Mesenchymal stem cell (in vitro differentiated cells and primary cell): ENCODE measurements around the gene TCHP.

Source experiments
- DNase-seq: peaks from one replicate; pipeline ENCODE4 v3.0.0-alpha.2; 2013
- H2AFZ ChIP-seq: one replicate; pipeline ENCODE4 v1.6.1; 2013; ENCODE audit warnings: low read depth, mild to moderate bottlenecking, control low read depth, inconsistent platforms, low read length, moderate library complexity
- H2AK5ac ChIP-seq: 2 replicates; pipeline ENCODE4 v1.6.1; 2013; ENCODE audit warnings: low read length, moderate library complexity, mild to moderate bottlenecking, inconsistent platforms; ENCODE audit not compliant: severe bottlenecking
- H2BK120ac ChIP-seq: one replicate; pipeline ENCODE4 v1.6.1; 2013; ENCODE audit warnings: low read depth, mild to moderate bottlenecking, inconsistent platforms, low read length, moderate library complexity
- H2BK12ac ChIP-seq, 2 experiments: one replicate each; pipeline ENCODE4 v1.6.1; 2013; ENCODE audit warnings: inconsistent platforms in 2 of 2, low read length in 2 of 2, mild to moderate bottlenecking in 2 of 2, moderate library complexity in 2 of 2, control low read depth in 1 of 2
- H2BK15ac ChIP-seq: one replicate; pipeline ENCODE4 v1.6.1; 2013; ENCODE audit warnings: mild to moderate bottlenecking, low read depth, inconsistent platforms; ENCODE audit not compliant: poor library complexity, severe bottlenecking
- H2BK5ac ChIP-seq: 2 replicates; pipeline ENCODE4 v1.6.1; 2013; ENCODE audit warnings: low read depth, mild to moderate bottlenecking, low read length, control low read depth, inconsistent platforms; ENCODE audit not compliant: poor library complexity, severe bottlenecking
- H3K14ac ChIP-seq, 2 experiments: one replicate each; pipeline ENCODE4 v1.6.1; 2013; ENCODE audit warnings: inconsistent platforms in 2 of 2, low read length in 2 of 2, control low read depth in 1 of 2, mild to moderate bottlenecking in 1 of 2, moderate library complexity in 1 of 2
- H3K18ac ChIP-seq, 2 experiments: one replicate each; pipeline ENCODE4 v1.6.1; 2013; ENCODE audit warnings: inconsistent platforms in 2 of 2, low read length in 2 of 2, control low read depth in 1 of 2, low read depth in 1 of 2, mild to moderate bottlenecking in 1 of 2
- H3K23ac ChIP-seq, 2 experiments: one replicate each; pipeline ENCODE4 v1.6.1; 2013; ENCODE audit warnings: inconsistent platforms in 2 of 2, low read length in 2 of 2, mild to moderate bottlenecking in 2 of 2, moderate library complexity in 2 of 2, control low read depth in 1 of 2
- H3K27ac ChIP-seq: 2 replicates; pipeline ENCODE4 v1.5.1; 2013; ENCODE audit warnings: mild to moderate bottlenecking, moderate library complexity, low read length, control low read depth, inconsistent platforms; ENCODE audit not compliant: poor library complexity, severe bottlenecking
- H3K27me3 ChIP-seq, 2 experiments: 2 replicates each; pipeline versions ENCODE4 v1.6.1 to v1.7.0; 2013; ENCODE audit warnings: low read length in 2 of 2, mild to moderate bottlenecking in 2 of 2, moderate library complexity in 2 of 2, control low read depth in 1 of 2, inconsistent platforms in 1 of 2; ENCODE audit not compliant: control insufficient read depth in 1 of 2, insufficient read depth in 1 of 2
- H3K36me3 ChIP-seq, 2 experiments: 2 replicates each; pipeline versions ENCODE4 v1.6.1 to v1.7.0; 2013; ENCODE audit warnings: low read length in 2 of 2, control low read depth in 1 of 2, inconsistent platforms in 1 of 2, low read depth in 1 of 2, mild to moderate bottlenecking in 1 of 2; ENCODE audit not compliant: insufficient read depth in 2 of 2, control insufficient read depth in 1 of 2
- H3K4ac ChIP-seq, 2 experiments: one replicate each; pipeline ENCODE4 v1.6.1; 2013; ENCODE audit warnings: inconsistent platforms in 2 of 2, low read length in 2 of 2, mild to moderate bottlenecking in 2 of 2, moderate library complexity in 2 of 2, control low read depth in 1 of 2, low read depth in 1 of 2
- H3K4me1 ChIP-seq: 2 replicates; pipeline ENCODE4 v1.6.1; 2013; ENCODE audit warnings: low read depth, low read length, control low read depth; ENCODE audit not compliant: control insufficient read depth, insufficient read depth
- H3K4me2 ChIP-seq: 2 replicates; pipeline ENCODE4 v1.6.1; 2013; ENCODE audit warnings: low read length, mild to moderate bottlenecking, inconsistent platforms; ENCODE audit not compliant: poor library complexity, severe bottlenecking
- H3K4me3 ChIP-seq, 2 experiments: 2 replicates each; pipeline versions ENCODE4 v1.5.1 to v1.7.0; 2013; ENCODE audit warnings: low read length in 2 of 2, mild to moderate bottlenecking in 2 of 2, control low read depth in 1 of 2, low read depth in 1 of 2; ENCODE audit not compliant: insufficient read depth in 1 of 2
- H3K79me1 ChIP-seq: replicated peaks from 2 replicates; pipeline ENCODE4 v1.6.1; 2013; ENCODE audit warnings: mild to moderate bottlenecking, control low read depth, low read length, inconsistent platforms; ENCODE audit not compliant: poor library complexity, severe bottlenecking
- H3K9ac ChIP-seq: 2 replicates; pipeline ENCODE4 v1.7.0; 2013; ENCODE audit warnings: mild to moderate bottlenecking, low read length, moderate library complexity
- H3K9me3 ChIP-seq: 2 replicates; pipeline ENCODE4 v1.7.0; 2013; ENCODE audit warnings: mild to moderate bottlenecking, low read length; ENCODE audit not compliant: control insufficient read depth
- H4K8ac ChIP-seq: one replicate; pipeline ENCODE4 v1.6.1; 2013; ENCODE audit warnings: inconsistent platforms, mild to moderate bottlenecking, low read length, moderate library complexity
- H4K91ac ChIP-seq: one replicate; pipeline ENCODE4 v1.6.1; 2013; ENCODE audit warnings: mild to moderate bottlenecking, low read length, inconsistent platforms
- WGBS: methylation state at CpG from one replicate; pipeline ENCODE4 v1.1.7; 2013; ENCODE audit warnings: mixed read lengths; 5-methylcytosine and 5-hydroxymethylcytosine counted together

The TCHP gene

GRCh38 chr12:109944561-109945359, 44.7 kb downstream of the TCHP start:
- peak overlapping the region; percentile 19 to 77 for H3K18ac ChIP-seq

GRCh38 chr12:109946505-109946904, 46.4 kb downstream of the TCHP start:
- peaks cover 24% of the 10 kb centered on the region for H3K4me1 ChIP-seq
- no peak overlapping the region for H3K23ac ChIP-seq
- no peak overlapping the region for H2BK120ac ChIP-seq
- H3K4ac ChIP-seq: no peak overlapping the region
- DNase-seq: no peak
- no peak overlapping the region for H3K4me2 ChIP-seq
- no peaks in the 10 kb centered on the region for H3K27me3 ChIP-seq
- H4K91ac ChIP-seq: peak overlapping the region; percentile 34
- H3K27ac ChIP-seq: peak overlapping the region; percentile 48
- peak overlapping the region in 1 of 2 experiments; percentile 84 for H2BK12ac ChIP-seq
- H3K79me1 ChIP-seq: peaks cover 11% of the 10 kb centered on the region
- peak overlapping the region; percentile 59 for H4K8ac ChIP-seq
- peak overlapping the region; percentile 98 for H2AK5ac ChIP-seq
- H3K18ac ChIP-seq: no peak overlapping the region
- 32% methylated on average over 5 of the region's 5 CpGs for WGBS
- H3K9me3 ChIP-seq: no peaks in the 10 kb centered on the region
- no peak overlapping the region for H3K4me3 ChIP-seq
- H2BK15ac ChIP-seq: no peak overlapping the region
- H2AFZ ChIP-seq: no peak overlapping the region
- no peak overlapping the region for H2BK5ac ChIP-seq
- H3K9ac ChIP-seq: no peak overlapping the region
- H3K14ac ChIP-seq: no peak overlapping the region
- peaks cover 6 to 68% of the 10 kb centered on the region in 2 experiments for H3K36me3 ChIP-seq

More at GRCh38 chr12:109944561-109945359, 44.7 kb downstream of the TCHP start:
- H3K79me1 ChIP-seq: peaks cover 15% of the 10 kb centered on the region
- H2BK15ac ChIP-seq: no peak overlapping the region
- peaks cover 6 to 67% of the 10 kb centered on the region in 2 experiments for H3K36me3 ChIP-seq
- H4K8ac ChIP-seq: peak overlapping the region; percentile 81
- H3K9me3 ChIP-seq: no peaks in the 10 kb centered on the region
- no peak overlapping the region for H3K23ac ChIP-seq
- H3K14ac ChIP-seq: no peak overlapping the region
- H3K4me2 ChIP-seq: no peak overlapping the region
- H2BK5ac ChIP-seq: no peak overlapping the region
- no peak overlapping the region for H3K4me3 ChIP-seq
- 36% methylated on average over 14 of the region's 17 CpGs for WGBS
- H4K91ac ChIP-seq: no peak overlapping the region
- peak overlapping the region; percentile 24 for H3K27ac ChIP-seq
- peaks cover 22% of the 10 kb centered on the region for H3K4me1 ChIP-seq
- peak overlapping the region in 1 of 2 experiments; percentile 44 for H2BK12ac ChIP-seq
- DNase-seq: peak; percentile 69
- peak overlapping the region; percentile 53 for H3K9ac ChIP-seq
- H3K4ac ChIP-seq: no peak overlapping the region
- peak overlapping the region; percentile 58 for H2AK5ac ChIP-seq
- H3K27me3 ChIP-seq: no peaks in the 10 kb centered on the region
- H2BK120ac ChIP-seq: no peak overlapping the region
- H2AFZ ChIP-seq: no peak overlapping the region

- peak overlapping the region; percentile 98 for H2AK5ac ChIP-seq
- peak overlapping the region in 1 of 2 experiments; percentile 34 for H3K18ac ChIP-seq
- peak overlapping the region in 1 of 2 experiments; percentile 43 for H3K4ac ChIP-seq
- no peak overlapping the region for H2AFZ ChIP-seq
- no peak overlapping the region for H3K4me3 ChIP-seq
- peak overlapping the region; percentile 71 to 73 for H2BK12ac ChIP-seq
- peak overlapping the region in 1 of 2 experiments; percentile 71 for H3K14ac ChIP-seq
- peaks cover 11% of the 10 kb centered on the region for H3K79me1 ChIP-seq
- peak overlapping the region; percentile 46 for H2BK5ac ChIP-seq
- no peak overlapping the region for H3K4me2 ChIP-seq
- H3K9me3 ChIP-seq: no peaks in the 10 kb centered on the region
- no peak for DNase-seq
- H4K8ac ChIP-seq: no peak overlapping the region
- 98% methylated on average over 9 of the region's 9 CpGs for WGBS
- H3K9ac ChIP-seq: no peak overlapping the region
- no peak overlapping the region for H2BK120ac ChIP-seq
- no peak overlapping the region for H2BK15ac ChIP-seq
- peak overlapping the region; percentile 18 for H4K91ac ChIP-seq
- peak overlapping the region; percentile 48 for H3K27ac ChIP-seq
- H3K4me1 ChIP-seq: peaks cover 23% of the 10 kb centered on the region
- H3K36me3 ChIP-seq: peaks cover 6 to 72% of the 10 kb centered on the region in 2 experiments
- H3K27me3 ChIP-seq: no peaks in the 10 kb centered on the region
- no peak overlapping the region for H3K23ac ChIP-seq
These were observed 46.8 kb downstream of the TCHP start for GRCh38 chr12:109946913-109947312.

- no peak overlapping the region for H3K4ac ChIP-seq
- H3K36me3 ChIP-seq: peaks cover 11 to 76% of the 10 kb centered on the region in 2 experiments
- H3K23ac ChIP-seq: no peak overlapping the region
- H3K27me3 ChIP-seq: no peaks in the 10 kb centered on the region
- peak overlapping the region; percentile 98 for H2AK5ac ChIP-seq
- peaks cover 9% of the 10 kb centered on the region for H3K79me1 ChIP-seq
- no peak overlapping the region for H4K8ac ChIP-seq
- H3K14ac ChIP-seq: no peak overlapping the region
- H3K18ac ChIP-seq: no peak overlapping the region
- H2BK120ac ChIP-seq: no peak overlapping the region
- peak overlapping the region; percentile 13 for H3K9ac ChIP-seq
- no peak overlapping the region for H4K91ac ChIP-seq
- H2AFZ ChIP-seq: no peak overlapping the region
- peaks cover 28% of the 10 kb centered on the region for H3K4me1 ChIP-seq
- no peak overlapping the region for H2BK12ac ChIP-seq
- DNase-seq: peak; percentile 42
- H2BK5ac ChIP-seq: peak overlapping the region; percentile 84
- H3K4me2 ChIP-seq: no peak overlapping the region
- WGBS: 64% methylated on average over 1 of the region's 3 CpGs
- H3K9me3 ChIP-seq: no peaks in the 10 kb centered on the region
- H2BK15ac ChIP-seq: no peak overlapping the region
- peak overlapping the region; percentile 48 for H3K27ac ChIP-seq
- H3K4me3 ChIP-seq: no peak overlapping the region
These were observed 47.4 kb downstream of the TCHP start for GRCh38 chr12:109947521-109947920.
